Left lung (tissue), 10 donors: Measurements from ENCODE around the gene CNTFR. TPM values are rescaled to one million over a fixed set of nuclear protein-coding genes. Genes with fewer than 3 reads are reported as not detected.

ENCODE experiments used
- ATAC-seq: fragments of 200-7000 bp; cut with Tn5 transposase; one replicate; pipeline ENCODE4 v1.9.1; 2020; ENCODE audit warnings: moderate library complexity
- DNase-seq, 4 donors: peaks; one replicate each; pipeline ENCODE4 v3.0.0-alpha.2; 2013 to 2020
- H3K27ac ChIP-seq, 2 donors: fragments of 200-600 bp; sonication (generic) in 1 of 2; one replicate each; pipeline versions ENCODE4 v1.5.0 to v1.8.0; 2020 to 2021
- H3K27me3 ChIP-seq, 2 donors: fragments of 200-600 bp; sonication (generic) in 1 of 2; one replicate each; pipeline versions ENCODE4 v1.5.0 to v1.8.0; 2020 to 2021
- H3K36me3 ChIP-seq, 2 donors: fragments of 200-600 bp; sonication (generic) in 1 of 2; one replicate each; pipeline versions ENCODE4 v1.5.0 to v1.8.0; 2020 to 2021
- H3K4me1 ChIP-seq, 2 donors: fragments of 200-600 bp; one replicate each; pipeline ENCODE4 v1.8.0; 2021
- H3K4me3 ChIP-seq, 2 donors: fragments of 200-600 bp; sonication (generic) in 1 of 2; one replicate each; pipeline versions ENCODE4 v1.5.0 to v1.8.0; 2020 to 2021; ENCODE audit warnings: mild to moderate bottlenecking in 1 of 2
- H3K9me3 ChIP-seq, 2 donors: fragments of 200-600 bp; sonication (generic) in 1 of 2; one replicate each; pipeline versions ENCODE4 v1.5.0 to v1.8.0; 2020 to 2021
- CTCF ChIP-seq, 2 donors: fragments of 200-600 bp; sonication (generic) in 1 of 2; IDR thresholded peaks; one replicate each; pipeline versions ENCODE4 v1.5.0 to v1.8.0; 2021; ENCODE audit warnings: antibody characterized with exemption in 2 of 2
- intact Hi-C, 2 donors: fragments of 100-400 bp; cut with DNase I; formaldehyde crosslinking; loops; one replicate each; pipeline versions ENCODE4 v1.11.2 to v1.14.2; 2022
- polyA plus RNA-seq, 6 donors: library from polyadenylated mRNA; unstranded; fragments of 120-200 nt; gene quantifications; one replicate each; pipeline ENCODE4 v1.2.1, GENCODE V29; 2013; ENCODE audit not compliant: insufficient read length in 6 of 6
- total RNA-seq, 2 donors: library from RNA; stranded (reverse); fragmentation: NEBNext Ultra II Directional; extraction: Animal tissue kit (Norgen Biotek cat#: 25700); gene quantifications; one replicate each; pipeline ENCODE4 v1.2.1, GENCODE V29; 2021
- donor health status: DM: no; HTN: yes; CAD: no.
- donor health status: DM: no; HTN: no; CAD: no.

CNTFR gene
- total and polyA plus RNA-seq, 8 donors: 0.90 to 35.6 (median 26.9) TPM

- Histone ChIP-seq H3K27ac (no peak overlapping the region), H3K9me3 (no peaks in the 10 kb centered on the region), H3K27me3 (no peaks in the 10 kb centered on the region), H3K4me1 (no peaks in the 10 kb centered on the region), H3K4me3 (no peak overlapping the region), H3K36me3 (no peaks in the 10 kb centered on the region)
- TF ChIP-seq CTCF (IDR thresholded peaks at IDR 0.05): peak; percentile 91 to 92
- intact Hi-C loops: loop anchor here in 1 of 2 donors (10.0 kb wide), 2 partner anchors 199 to 269 kb away; no protein-coding TSS in a partner anchor
- ATAC-seq (peak; percentile 96), DNase-seq (peak; percentile 70 to 88 (median 78))
Measured at GRCh38 chr9:34603610-34604231, 14.2 kb upstream of the CNTFR start.

GRCh38 chr9:34601937-34602573, 12.5 kb upstream of the CNTFR start:
- Histone ChIP-seq H3K4me1 (no peaks in the 10 kb centered on the region), H3K4me3 (no peak overlapping the region), H3K27me3 (no peaks in the 10 kb centered on the region), H3K9me3 (no peaks in the 10 kb centered on the region), H3K27ac (no peak overlapping the region), H3K36me3 (no peaks in the 10 kb centered on the region)
- no peak for TF ChIP-seq CTCF (IDR thresholded peaks at IDR 0.05)
- DNase-seq (no peak), ATAC-seq (no peak)
- intact Hi-C loops: loop anchor here in 1 of 2 donors (10.0 kb wide), 2 partner anchors 197 to 267 kb away; no protein-coding TSS in a partner anchor

GRCh38 chr9:34600908-34601307, 11.4 kb upstream of the CNTFR start:
- no peaks in the 10 kb centered on the region for H3K9me3 ChIP-seq
- ATAC-seq: no peak
- intact Hi-C loops: loop anchor here in 1 of 2 donors (10.0 kb wide), 2 partner anchors 196 to 266 kb away; no protein-coding TSS in a partner anchor
- DNase-seq: no peak
- no peaks in the 10 kb centered on the region for H3K27me3 ChIP-seq
- no peaks in the 10 kb centered on the region for H3K36me3 ChIP-seq
- no peak overlapping the region for H3K27ac ChIP-seq
- no peaks in the 10 kb centered on the region for H3K4me1 ChIP-seq
- TF ChIP-seq CTCF (IDR thresholded peaks at IDR 0.05): no peak
- no peak overlapping the region for H3K4me3 ChIP-seq

- intact Hi-C loops: no loop called here
- Histone ChIP-seq H3K4me3 (no peak overlapping the region), H3K27ac (no peak overlapping the region), H3K4me1 (no peaks in the 10 kb centered on the region), H3K9me3 (no peaks in the 10 kb centered on the region), H3K36me3 (no peaks in the 10 kb centered on the region), H3K27me3 (peaks cover 0 to 3% of the 10 kb centered on the region in 2 donors)
- ATAC-seq (no peak), DNase-seq (no peak)
- TF ChIP-seq CTCF (IDR thresholded peaks at IDR 0.05): no peak
Measured at GRCh38 chr9:34599546-34599945, 10.0 kb upstream of the CNTFR start.

GRCh38 chr9:34594177-34594576, 4.7 kb upstream of the CNTFR start:
- Histone ChIP-seq H3K27ac (no peak overlapping the region), H3K4me3 (no peak overlapping the region), H3K4me1 (peaks cover 21 to 40% of the 10 kb centered on the region in 2 donors), H3K36me3 (no peaks in the 10 kb centered on the region), H3K9me3 (no peaks in the 10 kb centered on the region), H3K27me3 (peaks cover 36 to 57% of the 10 kb centered on the region in 2 donors)
- no peak for TF ChIP-seq CTCF (IDR thresholded peaks at IDR 0.05)
- no peak for ATAC-seq
- no peak for DNase-seq
- intact Hi-C loops: loop anchor here in 1 of 2 donors (5.0 kb wide), 1 partner anchor 47 kb away; no protein-coding TSS in a partner anchor
